ENCODE data around the gene PPM1H. TPM values are rescaled to one million over a fixed set of nuclear protein-coding genes. Genes with fewer than 3 reads are reported as not detected.

The PPM1H gene
- total RNA-seq, 1 donor from 2014 or later = 6.3 TPM

GRCh38 chr12:62924084-62924483 lies 10.9 kb downstream of the PPM1H start:
- no peak for TF ChIP-seq CTCF (IDR thresholded peaks at IDR 0.05; ENCODE audit: partially characterized antibody, unreplicated experiment)
- Mint-ChIP-seq H3K4me3 (ENCODE audit: unreplicated experiment) (no peak overlapping the region), H3K9me3 (ENCODE audit: unreplicated experiment) (no peaks in the 10 kb centered on the region), H3K27me3 (ENCODE audit: unreplicated experiment) (peaks cover 1% of the 10 kb centered on the region), H3K4me1 (ENCODE audit: low read depth, unreplicated experiment) (peaks cover 7% of the 10 kb centered on the region), H3K27ac (ENCODE audit: unreplicated experiment) (no peak overlapping the region), H3K36me3 (ENCODE audit: unreplicated experiment) (no peaks in the 10 kb centered on the region)
- DNase-seq = no peak

DNA sequence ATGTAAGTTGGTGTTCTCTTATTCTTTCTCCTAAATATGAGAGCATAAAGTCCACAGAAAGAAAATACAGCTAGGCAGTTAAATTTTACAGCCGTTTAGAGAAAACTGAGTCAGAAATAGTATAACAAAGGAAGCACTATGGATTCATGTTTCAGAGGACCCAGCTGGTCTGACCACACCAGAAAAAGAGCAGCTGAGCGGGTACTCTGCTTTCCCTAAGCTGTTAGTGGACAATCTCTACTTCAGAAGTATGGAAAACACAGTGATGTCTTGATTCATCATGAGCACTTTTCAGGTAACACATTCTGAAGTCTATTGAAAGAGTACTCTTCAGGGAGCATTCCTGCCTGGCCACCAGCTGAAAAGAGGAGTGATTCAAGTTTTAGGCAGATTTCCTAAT lies 12.4 kb downstream of the PPM1H start:
- H3K9me3 Mint-ChIP-seq (ENCODE audit: unreplicated experiment) = no peaks in the 10 kb centered on the region
- H3K27me3 Mint-ChIP-seq (ENCODE audit: unreplicated experiment) = peaks cover 2% of the 10 kb centered on the region
- peak overlapping the region; percentile 70 for H3K27ac Mint-ChIP-seq (ENCODE audit: unreplicated experiment)
- H3K36me3 Mint-ChIP-seq (ENCODE audit: unreplicated experiment) = no peaks in the 10 kb centered on the region
- DNase-seq = no peak
- no peak overlapping the region for H3K4me3 Mint-ChIP-seq (ENCODE audit: unreplicated experiment)
- H3K4me1 Mint-ChIP-seq (ENCODE audit: low read depth, unreplicated experiment) = peaks cover 9% of the 10 kb centered on the region
- TF ChIP-seq CTCF (IDR thresholded peaks at IDR 0.05; ENCODE audit: partially characterized antibody, unreplicated experiment) = no peak

DNA sequence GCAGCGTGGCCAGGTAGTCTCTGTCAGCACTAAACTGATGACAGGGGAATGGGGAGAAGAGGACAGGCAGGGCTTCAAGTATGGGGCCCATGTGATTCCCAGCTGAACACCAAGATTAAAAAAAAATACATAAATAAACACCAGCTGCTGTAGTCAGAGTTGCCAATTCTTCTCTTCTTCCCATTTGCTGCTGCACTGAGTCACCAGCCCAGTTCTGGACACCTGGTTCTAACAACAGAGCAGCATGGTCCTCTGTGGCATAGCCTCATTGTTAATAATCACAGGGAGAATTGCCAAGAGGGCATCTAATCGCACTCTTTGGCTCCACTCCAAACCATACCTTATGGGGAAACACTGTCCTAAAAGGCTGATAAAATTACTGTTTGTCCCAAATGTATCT lies 15.1 kb downstream of the PPM1H start:
- Mint-ChIP-seq H3K9me3 (ENCODE audit: unreplicated experiment) (peaks cover 1% of the 10 kb centered on the region), H3K36me3 (ENCODE audit: unreplicated experiment) (no peaks in the 10 kb centered on the region), H3K4me1 (ENCODE audit: low read depth, unreplicated experiment) (peaks cover 25% of the 10 kb centered on the region), H3K27ac (ENCODE audit: unreplicated experiment) (no peak overlapping the region), H3K27me3 (ENCODE audit: unreplicated experiment) (peaks cover 2% of the 10 kb centered on the region), H3K4me3 (ENCODE audit: unreplicated experiment) (no peak overlapping the region)
- no peak for TF ChIP-seq CTCF (IDR thresholded peaks at IDR 0.05; ENCODE audit: partially characterized antibody, unreplicated experiment)
- no peak for DNase-seq

- Mint-ChIP-seq H3K4me3 (ENCODE audit: unreplicated experiment) (no peak overlapping the region), H3K36me3 (ENCODE audit: unreplicated experiment) (no peaks in the 10 kb centered on the region), H3K27me3 (ENCODE audit: unreplicated experiment) (peaks cover 2% of the 10 kb centered on the region), H3K9me3 (ENCODE audit: unreplicated experiment) (peaks cover 1% of the 10 kb centered on the region), H3K27ac (ENCODE audit: unreplicated experiment) (no peak overlapping the region), H3K4me1 (ENCODE audit: low read depth, unreplicated experiment) (peaks cover 25% of the 10 kb centered on the region)
- DNase-seq = no peak
- no peak for TF ChIP-seq CTCF (IDR thresholded peaks at IDR 0.05; ENCODE audit: partially characterized antibody, unreplicated experiment)
Observed at GRCh38 chr12:62917926-62918325, 17.0 kb downstream of the PPM1H start.

- Mint-ChIP-seq H3K4me1 (ENCODE audit: low read depth, unreplicated experiment) (peaks cover 21% of the 10 kb centered on the region), H3K27me3 (ENCODE audit: unreplicated experiment) (peaks cover 2% of the 10 kb centered on the region), H3K4me3 (ENCODE audit: unreplicated experiment) (peak overlapping the region; percentile 15), H3K36me3 (ENCODE audit: unreplicated experiment) (no peaks in the 10 kb centered on the region), H3K9me3 (ENCODE audit: unreplicated experiment) (peaks cover 1% of the 10 kb centered on the region), H3K27ac (ENCODE audit: unreplicated experiment) (peak overlapping the region; percentile 12)
- no peak for TF ChIP-seq CTCF (IDR thresholded peaks at IDR 0.05; ENCODE audit: partially characterized antibody, unreplicated experiment)
- DNase-seq = peak; percentile 26
Observed at GRCh38 chr12:62916632-62917425, 18.1 kb downstream of the PPM1H start.
